ENCODE measurements around the gene MTHFD2L.
A peak's percentile ranks its signal among the peaks of the same experiment; 100 is the strongest.

The MTHFD2L gene

DNA sequence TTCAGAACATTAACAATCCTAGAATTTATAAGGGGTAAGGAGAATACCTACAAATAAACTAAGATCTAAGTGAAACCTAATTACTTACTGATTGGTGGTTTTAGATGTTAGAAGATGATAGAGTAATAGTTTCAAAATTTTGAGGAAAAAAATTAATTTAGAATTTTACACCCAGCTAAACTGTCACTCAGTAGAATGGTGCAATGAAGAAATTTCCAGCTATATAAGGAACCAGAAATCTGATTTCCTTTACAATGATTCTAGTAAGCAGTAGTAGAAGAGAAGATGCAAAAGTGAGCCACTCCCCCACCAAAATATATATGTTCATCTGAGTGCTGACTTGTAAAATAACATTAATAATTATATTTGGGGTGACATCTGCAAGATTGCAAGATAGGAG is 95.0 kb downstream of the MTHFD2L start:
- no peak for DNase-seq (ENCODE audit: low spot score)

DNA sequence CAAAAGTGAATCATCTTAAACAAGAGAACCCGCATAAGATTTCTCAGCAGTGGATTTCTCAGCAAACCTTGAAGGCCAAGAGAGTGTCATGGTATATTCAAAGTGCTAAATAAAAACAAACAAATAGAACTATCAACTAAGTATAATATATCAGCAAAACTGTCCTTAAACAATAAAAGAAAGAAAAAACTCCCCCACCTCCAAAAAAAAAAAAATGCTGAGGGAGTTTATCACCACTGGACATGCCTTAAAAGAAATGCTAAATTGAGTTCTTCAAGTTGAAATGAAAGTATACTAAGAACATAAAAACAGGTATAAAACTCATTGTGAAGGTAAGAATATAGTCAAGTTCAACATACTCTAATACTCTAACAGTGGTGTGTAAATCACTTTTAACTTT is 96.5 kb downstream of the MTHFD2L start:
- DNase-seq (ENCODE audit: low spot score): no peak

DNA sequence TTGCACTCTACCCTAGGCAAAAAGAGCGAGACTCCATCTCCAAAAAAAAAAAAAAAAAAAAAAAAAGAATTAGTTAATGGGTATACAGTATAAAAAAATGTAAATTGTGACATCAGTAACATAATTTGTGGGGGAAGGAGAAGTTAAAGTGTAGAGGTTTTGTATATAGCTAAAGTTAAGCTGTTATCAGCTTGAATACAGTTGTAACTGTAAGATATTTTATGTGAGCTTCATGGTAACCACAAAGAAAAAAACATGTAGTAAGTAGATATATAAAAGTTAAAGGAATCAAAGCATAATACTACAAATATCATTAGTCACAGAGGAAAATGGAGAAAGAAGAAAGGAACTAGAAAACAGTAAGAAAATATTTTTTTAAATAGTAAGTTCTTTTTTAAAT is 97.2 kb downstream of the MTHFD2L start:
- no peak for DNase-seq (ENCODE audit: low spot score)

DNA sequence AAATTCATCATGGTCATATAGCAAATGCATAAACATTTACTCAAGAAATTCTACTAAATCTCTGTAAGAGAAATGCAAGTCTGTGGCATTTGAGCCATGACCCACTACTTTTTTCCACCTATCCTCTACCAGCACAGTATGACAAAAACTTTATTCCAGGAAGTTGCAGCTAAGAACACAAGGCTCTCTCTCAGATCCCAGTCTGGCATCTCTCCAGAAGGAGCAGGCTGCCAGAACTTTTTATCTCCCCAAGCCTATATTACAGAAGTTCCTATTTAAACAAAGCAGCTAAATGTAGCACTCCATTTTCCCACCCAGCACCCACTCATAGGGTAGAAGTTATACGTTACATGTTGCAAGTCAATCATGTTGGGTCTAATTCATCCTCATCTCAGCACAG is 101.0 kb downstream of the MTHFD2L start:
- no peak for DNase-seq (ENCODE audit: low spot score)

DNA sequence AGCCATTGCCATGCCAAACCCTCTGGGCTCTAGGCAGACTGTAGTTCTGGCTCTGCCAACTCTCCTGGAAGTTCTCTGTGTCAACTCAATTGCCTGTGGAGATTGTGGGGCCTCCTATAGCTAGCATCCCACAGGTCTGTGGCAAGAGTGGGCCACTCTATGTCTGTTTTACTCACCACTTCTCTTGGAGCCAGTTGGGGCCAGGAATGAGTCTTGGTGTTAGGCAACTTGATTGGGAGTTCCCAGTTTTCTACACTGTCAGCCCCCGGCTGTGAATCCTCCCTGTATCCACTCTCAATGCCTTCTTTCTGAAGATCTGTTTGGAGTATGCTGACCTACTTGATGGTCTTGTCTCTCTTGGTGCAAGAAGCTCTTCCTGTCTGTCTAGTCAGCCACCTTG is 102.1 kb downstream of the MTHFD2L start:
- DNase-seq (ENCODE audit: low spot score): no peak

DNA sequence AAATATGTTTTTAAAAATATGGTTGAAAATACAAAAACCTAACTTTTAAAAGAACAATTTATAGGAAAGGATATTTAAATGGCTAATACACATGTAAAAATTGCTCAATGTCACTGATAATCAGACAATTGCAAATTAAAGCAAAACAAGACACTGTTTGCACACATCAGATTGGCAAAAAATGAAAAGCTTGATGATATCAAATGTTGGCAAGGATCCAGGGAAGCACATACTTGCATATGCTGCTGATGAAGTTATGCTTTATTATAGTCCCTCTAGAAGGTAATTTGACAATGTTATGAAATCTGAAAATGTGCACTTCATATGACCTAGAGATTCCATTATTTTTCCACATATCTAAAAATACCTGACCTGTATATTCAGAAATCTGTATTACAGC is 104.6 kb downstream of the MTHFD2L start:
- no peak for DNase-seq (ENCODE audit: low spot score)

DNA sequence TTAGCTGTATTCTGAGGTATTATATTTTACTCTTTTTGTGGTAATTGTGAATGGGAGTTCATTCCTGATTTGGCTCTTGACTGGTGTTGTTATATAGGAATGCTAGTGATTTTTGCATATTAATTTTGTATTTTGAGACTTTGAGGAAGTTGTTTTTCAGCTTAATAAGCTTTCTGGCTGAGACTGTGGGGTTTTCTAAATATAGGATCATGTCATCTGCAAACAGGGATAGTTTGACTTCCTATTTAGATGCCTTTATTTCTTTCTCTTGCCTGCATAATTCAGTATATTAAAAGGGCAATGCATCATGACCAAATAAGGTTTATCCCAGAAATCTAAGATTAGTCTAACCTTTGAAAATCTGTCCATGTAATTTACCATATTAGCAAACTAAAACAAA is 105.6 kb downstream of the MTHFD2L start:
- DNase-seq (ENCODE audit: low spot score): no peak

DNA sequence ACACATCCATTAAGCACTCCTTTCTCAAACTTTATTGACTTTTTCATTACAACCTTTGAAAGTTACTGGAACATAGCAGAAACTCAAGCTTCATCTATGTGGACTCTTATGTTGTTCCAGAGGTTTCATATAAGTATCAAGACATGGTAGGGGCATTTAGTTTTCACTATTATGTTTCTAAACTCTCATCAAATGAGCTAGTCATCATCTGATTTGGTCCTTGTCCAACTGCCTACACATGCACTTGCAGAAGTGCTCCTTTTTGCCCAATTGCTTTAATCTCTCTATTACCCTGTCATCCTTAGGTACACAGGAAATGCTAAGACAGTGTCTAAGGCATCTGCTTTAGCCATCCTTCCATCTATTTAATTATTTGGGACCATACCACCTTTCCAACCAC is 108.2 kb downstream of the MTHFD2L start:
- no peak for DNase-seq (ENCODE audit: low spot score)

DNA sequence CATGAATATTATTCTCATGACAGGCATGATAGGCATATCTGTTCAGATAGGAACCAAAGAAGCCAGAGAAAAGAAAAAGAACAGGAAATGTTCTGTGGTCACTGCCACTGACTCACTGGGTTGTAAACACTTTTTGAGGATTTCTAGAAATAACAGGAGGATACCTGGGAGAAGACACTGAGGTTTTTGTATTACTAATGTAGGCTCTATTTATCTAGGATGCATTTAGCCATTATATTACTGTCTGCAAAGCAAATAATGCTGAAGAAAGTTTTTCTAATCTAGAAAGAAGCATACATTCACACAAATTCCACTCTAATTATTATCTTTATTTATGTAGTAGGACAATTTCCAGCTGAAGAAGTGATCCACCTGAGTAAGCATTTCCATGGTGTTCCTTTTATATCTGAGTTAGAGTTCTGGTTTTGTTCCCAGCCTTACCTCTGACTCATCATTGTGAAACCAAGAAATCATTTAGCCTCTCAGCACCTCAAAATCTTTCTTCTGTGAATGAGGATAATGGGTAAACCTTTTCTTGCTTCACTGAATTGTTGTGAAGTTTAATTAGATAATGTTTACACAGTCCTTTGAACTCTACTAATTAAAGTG is 110.2 kb downstream of the MTHFD2L start:
- no peak for DNase-seq (ENCODE audit: low spot score)

DNA sequence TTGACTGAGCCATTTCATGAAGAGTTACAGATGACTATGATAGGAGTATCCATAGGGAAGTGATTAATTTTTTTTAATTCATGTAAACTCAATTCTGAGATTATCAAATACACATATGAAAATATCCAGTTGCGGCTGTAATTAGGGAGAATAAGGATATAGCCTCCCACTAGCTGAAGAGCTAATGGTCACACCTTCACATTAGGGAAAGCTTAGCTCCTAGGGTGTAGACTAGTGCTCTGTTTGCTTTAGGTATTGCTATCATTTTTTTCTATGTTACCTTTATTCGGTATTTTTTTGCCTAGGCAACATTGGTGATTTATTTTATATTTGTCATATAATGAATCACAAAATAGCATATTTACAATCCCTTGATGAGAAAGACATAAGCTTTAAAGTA is 110.7 kb downstream of the MTHFD2L start:
- DNase-seq (ENCODE audit: low spot score): no peak

DNA sequence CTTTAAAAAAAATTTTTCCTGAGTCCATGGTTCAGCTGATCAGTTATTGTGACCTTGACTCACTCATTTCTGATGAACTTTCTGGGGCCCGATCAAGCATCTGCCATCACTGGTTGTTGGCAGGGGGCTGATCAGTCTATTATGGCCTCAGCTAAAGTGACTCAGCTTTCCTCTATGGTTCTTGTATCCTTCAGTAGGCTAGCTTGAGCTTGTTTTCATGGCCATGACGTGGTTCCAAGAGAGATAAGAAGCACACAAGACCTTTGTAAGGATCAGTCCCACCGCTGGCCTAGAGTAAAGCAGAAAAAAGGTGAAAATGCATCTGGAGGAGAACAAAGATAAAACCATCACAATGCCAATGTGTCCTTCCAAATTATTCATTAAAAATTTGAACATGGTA is 120.6 kb downstream of the MTHFD2L start:
- DNase-seq (ENCODE audit: low spot score): no peak

DNA sequence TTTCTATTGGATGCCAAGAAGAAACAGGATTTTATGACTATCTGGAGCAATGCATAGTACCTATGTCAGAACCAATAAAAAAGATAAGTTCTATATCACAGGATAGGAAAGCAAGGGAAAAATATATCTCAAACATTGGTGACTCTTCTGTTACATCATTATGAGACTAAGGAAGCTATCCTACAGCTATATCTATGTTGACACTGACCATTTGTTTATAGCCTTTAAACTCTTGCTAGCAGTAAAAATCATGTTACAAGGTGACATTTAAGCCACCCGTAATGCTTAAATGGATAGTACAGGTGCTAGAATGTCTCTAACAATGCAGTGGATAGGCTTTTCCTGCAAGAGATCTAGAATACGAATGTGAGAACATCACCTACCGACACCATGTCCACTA is 121.8 kb downstream of the MTHFD2L start:
- DNase-seq (ENCODE audit: low spot score): no peak

DNA sequence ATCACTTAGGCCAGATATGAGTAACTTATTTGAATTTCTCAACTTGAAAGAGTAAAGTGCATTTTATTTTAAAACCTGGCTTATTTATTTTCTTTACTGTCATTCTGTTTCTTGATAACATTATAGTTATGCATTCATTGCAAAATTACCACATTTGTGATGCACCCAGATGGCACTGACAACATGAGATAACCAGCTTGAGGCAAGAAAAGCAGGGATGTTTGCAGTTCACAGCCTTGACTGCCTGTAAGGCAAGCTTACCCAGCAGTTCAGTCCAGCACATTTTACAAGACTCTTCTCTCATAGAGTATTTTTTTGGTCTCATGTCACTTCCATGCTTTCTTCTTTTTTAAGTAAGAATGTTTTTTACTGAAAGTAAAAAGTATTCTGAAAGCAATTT is 125.0 kb downstream of the MTHFD2L start:
- no peak for DNase-seq (ENCODE audit: low spot score)

DNA sequence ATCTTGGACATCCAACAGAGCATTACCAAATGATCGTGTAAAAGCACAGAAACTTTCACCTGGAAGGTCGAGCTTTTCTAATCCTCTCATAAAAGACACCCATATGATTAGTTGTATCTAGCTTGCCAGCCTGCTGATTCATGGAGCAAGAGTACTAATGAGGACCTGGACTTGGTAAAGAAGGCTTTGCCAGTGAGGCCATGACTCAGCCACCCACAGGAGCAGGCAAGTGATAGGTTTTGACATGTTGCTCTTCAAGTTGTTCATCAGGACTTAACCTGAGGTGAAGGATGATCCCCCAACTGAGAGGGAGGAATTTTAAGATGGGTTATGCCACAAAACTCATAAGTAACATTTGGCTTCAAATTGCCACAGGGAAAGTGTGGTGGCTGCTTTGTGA is 125.7 kb downstream of the MTHFD2L start:
- no peak for DNase-seq (ENCODE audit: low spot score)

DNA sequence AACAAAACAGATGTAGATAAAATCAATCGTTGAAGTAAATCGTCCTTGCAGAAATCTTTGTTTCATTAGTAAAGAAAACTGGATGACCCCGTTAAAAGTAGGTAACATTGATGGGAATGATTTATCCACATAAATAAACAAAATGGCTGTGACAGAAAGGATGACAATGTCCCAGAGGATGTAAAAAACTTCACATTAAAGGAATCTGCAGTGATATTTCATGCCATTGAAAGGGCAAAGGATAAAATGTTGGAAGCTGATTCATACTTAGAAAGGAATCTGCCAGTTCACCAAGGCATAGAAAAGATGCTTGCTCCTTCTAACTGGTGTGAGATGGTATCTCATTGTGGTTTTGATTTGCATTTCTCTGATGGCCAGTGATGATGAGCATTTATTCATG is 126.1 kb downstream of the MTHFD2L start:
- DNase-seq (ENCODE audit: low spot score): no peak

DNA sequence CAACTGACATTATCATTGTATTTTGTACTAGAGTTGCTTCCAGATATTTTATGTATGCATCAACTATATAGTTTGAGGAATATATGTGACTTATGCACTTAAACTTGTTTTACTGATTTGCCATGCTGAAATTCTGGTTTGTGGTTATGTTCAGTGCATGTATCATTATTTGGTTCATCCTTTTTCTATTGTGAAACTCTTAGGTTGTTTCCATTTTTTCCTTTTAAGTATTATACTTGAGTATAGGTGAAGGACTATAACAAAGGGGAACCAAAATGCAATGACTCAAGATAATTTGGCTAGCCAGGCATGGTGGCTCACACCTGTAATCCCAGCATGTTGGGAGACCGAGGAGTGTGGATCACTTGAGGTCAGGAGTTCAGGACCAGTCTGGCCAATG is 129.2 kb downstream of the MTHFD2L start:
- no peak for DNase-seq (ENCODE audit: low spot score)

DNA sequence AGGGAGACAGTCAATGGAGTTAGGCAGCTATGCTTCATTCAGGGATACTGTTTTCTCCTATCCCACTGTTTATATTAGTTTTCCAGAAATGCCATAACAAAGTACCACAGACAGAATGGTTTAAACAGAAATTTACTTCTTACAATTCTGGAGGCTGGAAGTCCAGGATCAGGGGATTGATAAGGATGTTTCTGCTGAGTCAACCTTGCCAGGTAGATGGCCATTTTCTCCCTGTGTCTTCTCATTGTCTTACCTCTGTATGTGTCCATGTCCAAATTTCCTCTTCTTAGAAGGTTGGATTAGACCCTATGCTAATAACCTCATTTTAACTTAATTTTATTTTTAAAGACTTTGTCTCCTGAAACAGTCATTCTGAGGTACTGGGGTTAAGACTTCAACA is 129.9 kb downstream of the MTHFD2L start:
- no peak for DNase-seq (ENCODE audit: low spot score)

DNA sequence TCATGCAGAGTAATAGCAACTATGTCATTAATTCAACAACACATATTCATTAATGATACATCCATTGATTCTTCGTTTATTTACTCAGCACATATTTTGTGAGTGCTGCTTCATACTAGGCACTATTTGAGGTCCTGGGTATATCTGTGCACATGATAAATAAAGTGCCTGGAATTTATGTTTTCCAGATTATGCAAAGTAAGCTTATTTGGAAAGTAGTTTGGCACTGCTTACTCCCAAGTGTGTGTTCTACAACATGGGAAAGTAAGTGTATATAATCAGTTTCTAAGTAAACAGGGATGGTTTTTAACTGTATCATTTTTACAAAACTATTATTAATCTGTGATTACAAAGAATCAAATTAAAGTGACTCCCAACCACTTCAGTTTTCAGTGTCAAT is 133.6 kb downstream of the MTHFD2L start:
- DNase-seq (ENCODE audit: low spot score): no peak

DNA sequence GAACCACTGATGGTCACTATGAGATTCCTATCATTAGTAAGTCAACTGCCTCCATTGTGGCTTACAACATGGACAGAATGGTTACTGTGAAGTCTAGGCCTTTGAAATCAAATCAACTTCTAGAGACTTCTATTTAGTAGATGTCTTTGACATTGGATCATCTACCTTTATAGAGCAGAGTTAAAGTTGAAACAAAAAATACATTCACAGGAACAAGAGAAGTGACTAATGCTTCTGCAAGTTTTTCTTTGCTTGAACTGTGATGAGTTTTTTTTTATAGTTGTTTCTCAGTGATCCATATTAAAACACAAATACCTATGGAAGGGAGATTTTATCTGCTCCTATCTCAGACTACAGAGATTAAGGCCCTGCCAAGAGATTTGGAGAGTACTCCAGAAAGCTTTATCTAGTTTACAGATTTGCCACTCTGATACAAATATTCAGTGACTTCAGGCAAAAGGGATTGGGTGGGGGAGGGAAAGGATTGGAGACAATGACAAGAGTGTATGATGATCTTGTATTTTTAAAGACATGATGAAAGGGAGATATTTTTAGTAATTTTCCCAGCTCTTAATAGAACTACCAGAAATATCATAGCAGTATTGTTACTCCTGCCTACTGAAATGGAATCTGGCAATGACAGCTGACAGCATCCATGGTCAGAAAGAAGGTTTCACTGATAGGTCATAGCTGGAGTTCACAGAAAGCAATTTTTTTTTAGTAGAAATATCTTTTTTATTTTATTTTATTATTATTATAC is 134.4 kb downstream of the MTHFD2L start:
- DNase-seq (ENCODE audit: low spot score): no peak

DNA sequence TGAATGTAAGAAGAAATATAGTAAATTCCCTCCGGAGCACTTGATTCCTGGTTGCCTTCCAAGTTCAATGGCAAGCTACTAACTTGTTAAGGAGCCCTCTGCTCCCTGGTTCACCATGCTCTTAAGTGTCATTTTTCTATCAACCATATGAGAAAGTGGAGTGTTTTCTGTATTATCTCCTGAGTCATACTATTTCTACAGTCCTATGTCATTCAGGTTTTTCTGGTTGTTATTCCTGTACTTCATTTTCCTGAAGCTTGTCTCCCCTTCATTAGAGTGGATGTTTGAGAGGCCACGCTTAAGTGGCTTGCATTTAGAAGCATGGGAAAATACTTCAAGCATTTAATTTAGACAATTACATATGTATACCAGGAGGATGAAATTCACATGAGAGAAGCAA is 135.6 kb downstream of the MTHFD2L start:
- DNase-seq (ENCODE audit: low spot score): no peak

DNA sequence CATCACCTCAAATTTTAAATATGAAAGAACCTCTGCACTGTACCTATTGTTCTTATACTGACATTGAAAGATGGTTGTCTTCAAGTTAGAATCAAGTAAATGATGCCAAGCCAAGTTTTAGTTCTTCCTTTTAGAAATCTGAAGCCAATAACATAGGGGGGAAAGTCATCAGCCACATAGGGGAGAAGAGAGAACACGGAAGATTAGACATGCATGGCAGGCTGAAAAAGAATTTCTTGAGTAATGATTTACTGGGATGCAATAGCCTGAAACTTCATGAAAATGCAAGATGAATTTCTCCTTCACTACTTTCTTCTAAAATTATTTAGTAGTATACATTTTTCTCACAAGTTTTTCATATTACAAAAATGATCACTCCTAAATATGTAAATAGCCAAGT is 136.8 kb downstream of the MTHFD2L start:
- DNase-seq (ENCODE audit: low spot score): no peak

DNA sequence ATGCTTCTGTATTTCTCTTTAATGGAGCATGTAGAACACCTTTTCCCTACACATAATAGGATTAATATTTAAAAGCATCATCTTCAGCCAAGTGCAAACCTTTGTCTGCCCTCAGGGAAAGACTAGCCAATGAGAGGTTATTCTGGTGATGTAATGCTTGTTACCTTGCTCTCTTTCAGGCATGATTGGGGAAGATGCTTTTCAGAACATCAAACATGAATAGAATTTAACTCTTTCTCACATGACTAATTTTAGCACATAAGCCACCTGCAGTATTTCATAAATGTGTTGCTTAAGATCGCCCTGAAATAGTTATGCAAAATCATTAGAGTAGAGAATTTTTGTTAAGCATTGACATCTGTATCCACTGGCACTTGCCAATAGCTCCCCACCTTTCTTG is 139.6 kb downstream of the MTHFD2L start:
- peak; percentile 33 for DNase-seq (ENCODE audit: low spot score)

DNA sequence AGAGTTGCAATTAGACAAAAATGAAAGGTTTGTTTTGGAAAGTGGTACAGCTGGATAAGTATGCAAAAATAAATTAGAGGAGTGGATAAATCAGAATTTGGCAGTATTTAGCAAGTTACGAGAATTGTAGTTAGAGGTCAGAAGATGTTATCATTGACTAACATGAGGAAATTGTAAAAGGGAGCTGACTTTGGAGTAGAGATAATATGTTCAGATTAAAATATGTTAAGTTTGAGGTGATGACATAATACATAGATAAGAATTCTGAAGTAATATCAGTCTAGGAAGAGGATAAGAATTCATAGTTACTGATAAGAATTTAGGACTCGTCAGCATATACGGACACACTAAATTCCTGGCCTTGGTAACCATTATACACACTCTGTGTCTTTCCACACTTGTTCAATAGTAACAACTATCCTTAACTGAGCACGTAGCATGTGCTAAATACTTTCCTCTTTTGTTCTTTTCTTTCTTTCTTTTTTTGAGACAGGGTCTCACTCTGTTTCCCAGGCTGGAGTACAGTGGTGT is 146.2 kb downstream of the MTHFD2L start:
- DNase-seq (ENCODE audit: low spot score): no peak

DNA sequence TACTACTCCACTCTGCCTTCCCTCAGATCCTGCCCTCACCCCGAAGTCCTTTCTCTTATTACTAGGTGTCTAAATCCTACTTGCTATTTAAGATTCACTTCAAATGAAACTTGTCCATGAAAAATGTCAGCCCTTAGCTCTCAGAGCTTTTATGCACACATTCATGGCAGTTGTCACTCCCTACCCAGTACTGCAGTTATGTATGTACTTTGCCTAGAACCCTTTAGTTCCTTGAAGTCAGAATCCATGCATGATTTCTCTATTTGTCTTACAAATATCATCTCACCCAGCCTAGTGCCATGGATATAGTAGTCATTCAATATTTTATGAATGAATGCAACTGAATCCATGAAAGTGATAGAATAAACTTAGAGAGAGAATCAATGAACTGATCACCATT is 147.1 kb downstream of the MTHFD2L start:
- no peak for DNase-seq (ENCODE audit: low spot score)
